DMS153 (cell line): ENCODE data around the gene RUSC1.
"Not testable (repeated sequence)": the region's sequence is repeated elsewhere in the genome, so short reads cannot be mapped to it uniquely, and the experiment has no call there.

Experiments
- DNase-seq: peaks from one replicate; lab custom pipeline; 2025; lab: John Stamatoyannopoulos, UW

RUSC1 gene

DNA sequence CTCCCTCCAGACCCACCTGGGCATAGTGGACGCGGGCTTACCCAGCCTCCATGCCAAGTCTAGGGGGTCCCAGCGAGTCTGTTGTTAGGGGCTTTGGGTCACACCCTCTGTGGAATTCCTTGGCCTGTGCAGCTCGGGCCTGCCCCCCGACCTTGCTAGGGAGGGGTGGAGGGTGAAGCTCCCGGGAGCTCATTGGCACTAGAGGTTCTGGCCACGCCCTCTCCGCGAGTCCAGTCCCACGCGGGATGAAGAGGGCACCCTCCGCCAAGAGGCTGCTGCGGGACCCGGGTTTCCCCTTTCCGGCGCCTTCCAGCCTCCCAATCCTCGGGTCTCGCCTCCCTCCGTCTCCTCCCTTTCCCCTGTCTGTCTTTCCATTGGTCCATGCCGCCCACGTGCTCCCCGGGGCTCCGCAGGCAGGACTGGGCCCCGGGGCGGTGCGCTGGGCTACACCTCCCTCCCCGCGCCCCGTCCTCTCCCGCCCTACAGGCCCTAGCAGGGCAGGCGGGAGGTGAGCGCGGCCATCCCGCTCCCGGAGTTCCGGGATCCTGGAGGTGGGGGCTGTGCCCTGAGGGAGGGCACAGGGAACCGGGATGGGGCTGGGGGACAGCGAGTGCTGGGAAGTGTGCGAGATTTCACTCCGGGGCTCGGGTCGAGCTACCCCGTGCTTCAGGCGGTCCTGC is 3.5 kb downstream of the RUSC1 start:
- peak; percentile 96 for DNase-seq

DNA sequence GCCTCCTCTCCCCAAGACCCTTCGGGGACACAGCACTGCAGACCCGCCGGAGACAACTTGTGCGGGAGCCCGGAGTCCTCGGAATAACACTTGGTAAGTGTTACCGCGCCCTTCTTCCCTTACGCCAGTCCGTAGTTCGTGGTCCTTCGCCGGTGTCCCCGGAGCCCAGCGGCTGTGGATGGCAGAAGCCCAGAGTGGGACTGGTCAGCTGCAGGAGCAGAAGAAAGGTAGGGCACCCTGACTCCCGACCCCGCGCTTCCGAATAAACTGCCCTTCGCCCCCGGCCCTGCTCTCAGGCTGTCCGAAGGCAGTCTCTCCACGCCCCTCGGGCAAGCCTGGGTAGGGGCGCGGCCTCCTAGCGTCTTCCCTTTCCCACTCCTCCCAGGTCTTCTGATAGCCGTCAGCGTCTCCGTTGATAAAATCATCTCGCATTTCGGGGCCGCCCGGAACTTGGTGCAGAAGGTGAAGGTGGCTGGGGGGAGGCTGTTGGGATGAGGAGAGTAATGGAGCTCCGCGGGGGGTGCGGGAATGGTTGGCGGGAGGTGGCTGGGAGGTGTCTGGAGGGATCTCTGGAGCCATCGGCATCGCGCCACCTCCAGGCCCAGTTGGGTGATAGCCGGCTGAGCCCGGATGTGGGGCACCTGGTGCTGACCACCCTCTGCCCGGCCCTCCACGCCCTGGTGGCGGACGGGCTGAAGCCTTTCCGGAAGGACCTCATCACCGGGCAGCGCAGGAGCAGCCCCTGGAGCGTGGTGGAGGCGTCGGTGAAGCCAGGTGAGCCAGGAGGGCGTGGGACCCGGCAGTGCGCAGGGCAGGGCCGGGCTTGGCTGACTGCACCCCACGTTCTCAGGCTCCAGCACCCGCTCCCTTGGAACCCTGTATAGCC is 4.3 kb downstream of the RUSC1 start:
- DNase-seq = peak; percentile 43

DNA sequence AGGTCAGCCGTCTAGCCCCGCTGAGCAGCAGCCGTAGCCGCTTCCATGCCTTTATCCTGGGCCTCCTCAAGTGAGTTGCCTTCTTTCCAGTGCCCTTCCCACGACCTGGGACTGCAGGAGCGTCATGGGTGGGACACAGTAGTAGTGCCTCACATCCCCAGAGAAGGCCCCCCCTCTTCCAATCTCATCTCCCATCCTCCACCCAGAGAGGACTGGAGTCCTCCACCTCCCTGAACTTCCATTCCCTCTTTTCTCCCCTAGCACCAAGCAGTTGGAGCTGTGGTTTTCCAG is 4.9 kb downstream of the RUSC1 start:
- DNase-seq = no peak

DNA sequence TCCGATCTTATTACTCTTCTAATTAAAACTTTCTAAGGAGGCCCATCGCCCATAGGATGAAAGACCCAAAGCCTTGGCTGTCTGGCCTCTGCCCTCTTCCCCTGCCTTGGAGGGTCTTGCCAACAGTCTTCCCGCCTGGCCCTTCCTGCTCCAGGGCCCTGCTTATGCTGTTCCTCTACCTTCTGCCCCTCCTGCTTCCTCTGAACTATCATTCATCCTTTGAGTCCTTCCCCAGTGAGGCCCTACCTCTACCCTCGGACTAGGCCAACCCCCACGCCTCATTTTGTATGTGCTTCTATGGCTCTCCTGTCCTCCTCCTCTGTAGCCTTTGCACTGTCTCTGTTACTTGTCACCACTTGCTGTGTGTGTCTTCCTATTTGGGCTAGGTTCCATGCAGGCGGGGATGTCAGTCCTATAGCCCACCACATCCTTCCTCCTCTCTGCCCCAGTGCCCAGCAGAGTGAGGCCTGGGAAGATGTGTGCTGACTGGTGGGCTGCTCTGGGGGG is 5.4 kb downstream of the RUSC1 start:
- DNase-seq = no peak

DNA sequence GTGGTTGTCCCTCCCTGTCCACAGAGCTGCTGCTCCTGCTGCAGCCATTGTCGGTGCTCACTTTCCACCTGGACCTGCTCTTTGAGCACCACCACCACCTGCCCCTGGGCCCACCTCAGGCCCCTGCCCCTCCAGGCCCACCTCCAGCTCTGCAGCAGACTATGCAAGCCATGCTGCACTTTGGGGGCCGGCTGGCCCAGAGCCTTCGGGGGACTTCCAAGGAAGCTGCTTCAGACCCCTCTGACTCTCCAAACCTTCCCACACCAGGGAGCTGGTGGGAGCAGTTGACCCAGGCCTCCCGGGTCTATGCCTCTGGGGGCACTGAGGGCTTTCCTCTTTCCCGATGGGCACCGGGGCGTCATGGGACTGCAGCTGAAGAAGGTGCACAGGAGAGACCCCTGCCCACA is 5.9 kb downstream of the RUSC1 start:
- no peak for DNase-seq

DNA sequence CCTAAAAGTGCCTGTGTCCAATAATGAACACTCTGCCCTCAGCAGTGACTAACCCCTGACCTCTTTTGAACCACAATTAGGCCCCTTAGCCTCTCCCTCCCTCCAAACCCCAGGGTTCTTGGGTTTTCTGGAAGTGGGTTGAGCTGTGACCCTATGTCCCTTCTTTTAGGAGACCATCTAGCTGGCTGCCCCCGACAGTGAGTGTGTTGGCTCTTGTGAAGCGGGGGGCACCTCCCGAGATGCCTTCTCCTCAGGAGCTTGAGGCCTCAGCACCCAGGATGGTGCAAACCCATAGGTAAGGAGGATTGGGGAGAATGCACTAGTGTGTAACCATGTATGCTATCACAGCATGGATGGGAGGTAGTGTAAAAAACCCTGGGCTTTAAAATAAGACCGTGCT is 7.3 kb downstream of the RUSC1 start:
- DNase-seq = no peak

DNA sequence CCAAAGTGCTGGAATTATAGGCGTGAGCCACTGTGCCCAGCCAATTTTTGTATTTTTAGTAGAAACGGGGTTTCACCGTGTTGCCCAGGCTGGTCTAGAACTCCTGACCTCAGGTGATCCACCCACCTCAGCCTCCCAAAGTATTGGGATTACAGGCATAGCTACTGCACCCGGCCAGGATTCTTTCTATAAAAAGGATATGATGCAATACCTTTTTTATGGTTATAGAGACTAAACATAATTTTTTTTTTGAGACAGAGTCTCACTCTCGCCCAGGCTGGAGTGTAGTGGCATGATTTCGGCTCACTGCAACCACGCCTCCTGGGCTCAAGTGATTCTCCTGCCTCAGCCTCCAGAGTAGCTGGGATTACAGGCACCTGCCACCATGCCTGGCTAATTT is 8.2 kb downstream of the RUSC1 start:
- DNase-seq = not testable (repeated sequence)

DNA sequence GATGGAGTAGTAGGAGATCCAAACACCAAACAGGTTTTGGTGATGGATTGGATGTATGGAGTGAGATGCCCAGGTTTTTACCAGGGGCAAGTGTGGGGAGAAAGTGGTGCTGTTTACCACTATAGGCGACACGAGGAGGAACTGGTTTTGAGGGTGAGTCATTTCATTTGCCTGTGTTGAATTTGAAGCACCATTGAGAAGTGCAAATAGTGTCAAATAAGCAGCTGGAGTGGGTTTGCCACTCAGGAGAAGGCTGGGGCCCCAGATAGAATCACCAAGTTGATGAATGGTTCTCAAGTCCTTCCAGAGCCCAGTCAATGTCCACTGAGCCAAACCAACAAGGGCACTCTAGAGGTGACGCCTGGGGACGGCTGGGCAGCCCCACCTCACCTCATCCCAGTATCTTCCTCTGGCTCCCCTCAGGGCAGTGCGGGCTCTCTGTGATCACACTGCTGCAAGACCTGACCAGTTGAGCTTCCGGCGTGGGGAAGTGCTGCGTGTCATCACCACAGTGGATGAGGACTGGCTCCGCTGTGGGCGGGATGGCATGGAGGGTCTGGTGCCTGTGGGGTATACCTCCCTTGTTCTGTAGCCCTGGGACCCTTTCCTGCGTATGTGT is 9.4 kb downstream of the RUSC1 start:
- no peak for DNase-seq

DNA sequence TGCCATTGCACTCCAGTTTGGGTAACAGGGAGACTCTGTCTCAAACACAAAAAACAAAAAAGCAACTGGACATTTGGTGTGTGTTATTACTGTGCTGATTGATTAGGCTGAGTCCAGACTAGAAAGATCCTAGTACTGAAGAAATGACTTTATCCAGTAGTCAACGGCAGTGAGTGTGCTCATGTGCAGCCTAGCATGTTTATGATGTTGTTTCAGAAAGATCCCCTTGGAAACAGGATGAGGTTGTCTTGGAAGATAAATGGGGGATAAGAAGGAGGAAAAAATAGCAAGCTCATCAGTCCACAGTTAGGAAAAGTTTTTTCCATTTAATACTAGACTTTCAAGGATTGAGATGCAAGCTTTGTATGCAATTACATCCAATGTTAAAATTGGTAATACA is 14.3 kb downstream of the RUSC1 start:
- DNase-seq = no peak

DNA sequence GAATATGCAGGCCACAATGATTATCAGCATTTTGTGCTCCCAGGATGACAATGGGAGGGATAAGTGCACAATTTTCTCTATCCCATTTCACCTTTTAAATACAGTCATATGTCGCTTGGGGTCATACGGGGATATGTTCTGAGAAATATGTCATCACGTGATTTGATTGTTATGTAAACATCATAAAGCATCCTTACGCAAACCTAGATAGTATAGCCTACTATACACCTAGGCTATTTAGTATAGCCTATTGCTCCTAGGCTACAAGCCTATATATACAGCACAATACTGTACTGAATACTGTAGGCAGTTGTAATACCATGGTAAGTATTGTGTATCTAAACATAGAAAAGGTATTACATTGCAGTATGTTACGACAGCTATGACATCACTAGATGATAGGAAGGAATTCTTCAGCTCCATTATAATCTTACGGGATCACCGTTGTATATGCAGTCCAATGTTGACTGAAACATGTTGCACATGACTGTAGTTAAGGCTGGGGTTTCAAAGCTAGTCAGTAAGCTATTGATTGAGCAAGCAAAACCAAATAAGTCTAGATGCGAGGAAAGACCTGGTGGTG is 18.9 kb downstream of the RUSC1 start:
- DNase-seq = no peak

DNA sequence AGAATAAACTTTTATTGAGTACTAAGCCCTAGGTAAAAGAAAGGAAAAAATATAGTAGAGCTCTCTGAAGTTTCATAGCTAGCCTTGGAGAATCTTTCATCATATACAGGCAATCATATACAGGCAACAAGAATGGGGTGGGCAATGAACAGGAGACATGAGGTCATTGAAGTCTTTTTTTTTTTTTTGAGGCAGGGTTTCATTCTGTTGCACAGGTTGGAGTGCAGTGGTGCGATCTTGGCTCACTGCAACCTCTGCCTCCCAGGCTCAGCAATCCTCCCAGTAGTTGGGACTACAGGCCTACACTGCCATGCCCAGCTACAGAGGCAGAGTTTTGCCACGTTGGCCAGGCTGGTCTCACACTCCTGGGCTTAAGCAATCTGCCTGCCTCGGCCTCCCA is 22.1 kb downstream of the RUSC1 start:
- DNase-seq = no peak

DNA sequence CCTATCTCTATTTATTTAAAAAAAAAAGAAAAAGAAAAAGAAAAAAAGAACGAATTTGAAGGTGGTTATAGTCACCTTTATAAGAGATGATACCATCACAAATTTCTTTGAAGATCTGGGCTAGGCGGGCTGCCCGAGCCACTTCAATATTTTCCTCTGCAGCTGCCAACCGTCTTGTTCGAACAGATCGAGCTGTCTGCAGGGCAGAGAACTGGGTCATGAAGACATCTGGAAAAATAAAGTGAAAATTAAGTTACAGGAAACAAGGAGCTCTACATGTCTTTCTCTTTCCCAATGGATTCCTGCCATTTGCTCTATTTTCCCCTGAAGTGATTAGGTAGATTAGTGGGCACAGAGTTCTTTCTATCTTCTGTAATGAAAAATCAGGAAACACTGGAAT is 31.9 kb downstream of the RUSC1 start:
- DNase-seq = no peak

DNA sequence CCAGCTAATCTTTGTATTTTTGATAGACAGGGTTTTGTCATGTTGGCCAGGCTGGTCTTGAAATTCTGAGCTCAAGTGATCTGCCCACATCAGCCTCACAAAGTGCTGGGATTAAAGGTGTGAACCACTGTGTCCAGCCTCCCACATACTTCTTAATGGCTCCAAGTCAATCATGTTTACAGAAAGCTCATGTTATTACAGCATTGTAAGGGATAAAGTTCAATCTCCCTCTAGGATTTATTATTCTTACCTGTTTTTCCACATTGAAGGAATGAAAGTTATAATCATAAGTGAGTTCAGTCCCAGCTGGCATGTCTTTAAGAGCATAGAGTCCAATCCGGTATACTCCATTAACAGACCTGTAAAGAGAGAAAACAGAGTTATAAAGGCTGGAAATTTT is 39.4 kb downstream of the RUSC1 start:
- DNase-seq = no peak

DNA sequence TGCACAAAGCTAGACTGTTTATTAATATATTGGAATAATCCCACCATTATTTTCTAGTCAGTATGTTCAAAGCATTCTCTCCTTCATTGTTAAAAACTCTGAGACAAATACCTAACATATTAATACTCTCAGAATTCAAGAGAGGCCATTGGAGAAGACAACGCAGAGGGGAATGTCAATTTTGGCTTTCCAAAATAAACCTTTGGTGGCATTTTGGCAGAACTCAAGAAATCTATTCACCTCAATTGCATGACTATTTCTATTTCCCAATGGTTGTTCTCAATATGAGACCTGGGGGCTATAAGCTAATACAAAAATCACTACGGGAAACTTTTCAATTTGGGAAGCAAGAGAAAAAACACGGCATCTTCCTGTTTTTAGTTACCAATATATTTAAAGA is 58.5 kb downstream of the RUSC1 start:
- DNase-seq = no peak

DNA sequence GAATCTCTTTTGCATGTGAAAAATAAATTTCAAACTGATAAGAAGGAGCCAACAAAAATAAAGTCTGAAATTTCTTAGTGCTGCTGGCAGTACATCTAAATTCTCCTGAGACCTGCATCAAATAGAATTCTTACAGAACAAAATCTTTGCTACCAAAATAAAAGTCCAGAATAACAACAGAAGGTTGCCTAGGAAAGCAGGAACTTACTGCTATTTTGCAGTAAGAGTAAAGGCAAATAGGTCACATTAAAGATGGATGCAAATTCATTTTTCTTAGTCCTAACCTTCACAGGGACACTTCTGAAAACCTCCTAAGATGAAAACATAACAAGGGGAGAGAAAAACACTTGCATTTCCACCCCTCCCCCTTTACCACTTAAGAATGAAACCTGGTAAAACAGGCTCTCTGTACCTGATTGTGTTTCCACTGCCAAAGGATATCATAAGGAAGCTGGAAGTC is 59.0 kb downstream of the RUSC1 start:
- DNase-seq = no peak
